Astrocyte of the cerebellum (primary cell): ENCODE results near the gene MX2.

Experiments used
- DNase-seq: peaks from one replicate; pipeline ENCODE4 v3.0.0-alpha.2; 2011; ENCODE audit warnings: low read depth
- H3K4me3 ChIP-seq: 2 replicates; pipeline ENCODE4 v1.5.1; 2011; ENCODE audit warnings: mild to moderate bottlenecking, low read depth, low read length, moderate library complexity
- CTCF ChIP-seq: IDR thresholded peaks from 2 replicates; pipeline ENCODE4 v1.5.1; 2012; ENCODE audit warnings: low read length, low read depth, moderate library complexity, mild to moderate bottlenecking; ENCODE audit errors: missing control alignments
- in situ Hi-C: cut with HindIII; loops from 2 replicates; pipeline ENCODE4 v1.10.0; 2017; ENCODE audit warnings: low sequenced_read_pairs

MX2 gene

GRCh38 chr21:41365377-41366107, 3.7 kb downstream of the MX2 start:
- no peak for DNase-seq
- no peak for TF ChIP-seq CTCF
- in situ Hi-C loops, result no loop called here
- no peak overlapping the region for H3K4me3 ChIP-seq

- in situ Hi-C loops, result no loop called here
- H3K4me3 ChIP-seq, result no peak overlapping the region
- DNase-seq, result no peak
- TF ChIP-seq CTCF, result no peak
Measured at GRCh38 chr21:41366522-41367151, 4.8 kb downstream of the MX2 start.

GRCh38 chr21:41367301-41367944, 5.6 kb downstream of the MX2 start:
- H3K4me3 ChIP-seq, result no peak overlapping the region
- no peak for TF ChIP-seq CTCF
- no peak for DNase-seq
- in situ Hi-C loops, result no loop called here

GRCh38 chr21:41367945-41368734, 6.3 kb downstream of the MX2 start:
- in situ Hi-C loops, result no loop called here
- no peak for TF ChIP-seq CTCF
- H3K4me3 ChIP-seq, result no peak overlapping the region
- no peak for DNase-seq

GRCh38 chr21:41368735-41369104, 6.9 kb downstream of the MX2 start:
- no peak for TF ChIP-seq CTCF
- in situ Hi-C loops, result no loop called here
- no peak for DNase-seq
- no peak overlapping the region for H3K4me3 ChIP-seq
